Measurements from ENCODE around the gene RAB44. TPM values are rescaled to one million over a fixed set of nuclear protein-coding genes. Genes with fewer than 3 reads are reported as not detected.

The RAB44 gene
- total RNA-seq, 1 donor from 2014 or later = 0.06 TPM

- DNase-seq (ENCODE audit: extremely low read depth, low read depth, low spot score) = no peak
Observed at GRCh38 chr6:36668591-36668990, 29.0 kb upstream of the RAB44 start.

DNA sequence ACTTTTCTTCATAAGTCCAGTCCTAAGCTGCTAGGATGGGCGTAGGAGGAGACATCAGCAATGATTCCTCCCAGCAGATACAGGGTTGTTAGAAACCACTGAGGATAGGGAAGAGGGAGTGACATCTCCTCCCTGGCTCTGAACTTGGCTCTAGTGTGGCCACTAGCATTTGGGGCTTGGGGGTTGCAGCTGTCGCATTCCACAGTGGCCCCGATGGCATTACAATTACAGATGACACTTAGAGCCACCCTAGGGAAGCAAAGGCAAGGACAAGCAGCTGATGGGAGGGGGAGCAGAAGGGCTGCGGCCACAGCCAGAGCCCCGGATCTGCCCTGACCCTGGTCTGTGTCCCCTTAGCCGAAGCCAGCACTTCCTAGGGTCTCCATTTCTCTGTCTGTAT, 28.6 kb upstream of the RAB44 start:
- DNase-seq (ENCODE audit: extremely low read depth, low read depth, low spot score) = no peak

DNA sequence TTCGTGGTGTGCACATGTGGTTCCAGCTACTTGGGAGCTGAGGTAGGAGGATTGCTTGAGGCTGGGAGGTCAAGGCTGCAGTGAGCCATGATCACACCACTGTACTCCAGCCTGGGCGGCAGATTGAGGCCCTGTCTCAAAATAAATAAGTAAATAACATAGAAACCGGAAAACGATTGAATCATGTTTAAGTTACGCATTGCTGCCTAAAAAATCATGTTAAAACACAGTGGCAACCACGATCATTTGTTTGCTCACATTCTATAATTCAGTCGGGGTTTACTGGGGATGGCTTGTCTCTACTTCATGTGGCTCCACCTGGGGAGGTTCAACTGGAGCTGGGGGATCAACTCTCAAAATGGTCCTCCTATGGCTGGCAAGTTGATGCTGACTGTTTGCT, 27.4 kb upstream of the RAB44 start:
- DNase-seq (ENCODE audit: extremely low read depth, low read depth, low spot score) = no peak

- DNase-seq (ENCODE audit: extremely low read depth, low read depth, low spot score) = no peak
Observed at GRCh38 chr6:36671687-36672375, 25.8 kb upstream of the RAB44 start.

DNA sequence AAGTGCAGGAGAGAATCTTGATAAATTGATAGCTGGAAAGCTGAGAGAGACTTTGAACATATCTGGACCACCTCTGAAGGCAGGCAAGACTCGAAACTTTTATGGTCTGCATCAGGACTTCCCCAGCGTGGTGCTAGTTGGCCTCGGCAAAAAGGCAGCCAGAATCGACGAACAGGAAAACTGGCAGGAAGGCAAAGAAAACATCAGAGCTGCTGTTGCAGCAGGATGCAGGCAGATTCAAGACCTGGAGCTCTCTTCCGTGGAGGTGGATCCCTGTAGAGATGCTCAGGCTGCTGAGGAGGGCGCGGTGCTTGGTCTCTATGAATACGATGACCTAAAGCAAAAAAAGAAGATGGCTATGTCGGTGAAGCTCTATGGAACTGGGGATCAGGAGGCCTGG, 23.7 kb upstream of the RAB44 start:
- DNase-seq (ENCODE audit: extremely low read depth, low read depth, low spot score) = no peak

GRCh38 chr6:36674942-36675341, 22.7 kb upstream of the RAB44 start:
- DNase-seq (ENCODE audit: extremely low read depth, low read depth, low spot score) = no peak

DNA sequence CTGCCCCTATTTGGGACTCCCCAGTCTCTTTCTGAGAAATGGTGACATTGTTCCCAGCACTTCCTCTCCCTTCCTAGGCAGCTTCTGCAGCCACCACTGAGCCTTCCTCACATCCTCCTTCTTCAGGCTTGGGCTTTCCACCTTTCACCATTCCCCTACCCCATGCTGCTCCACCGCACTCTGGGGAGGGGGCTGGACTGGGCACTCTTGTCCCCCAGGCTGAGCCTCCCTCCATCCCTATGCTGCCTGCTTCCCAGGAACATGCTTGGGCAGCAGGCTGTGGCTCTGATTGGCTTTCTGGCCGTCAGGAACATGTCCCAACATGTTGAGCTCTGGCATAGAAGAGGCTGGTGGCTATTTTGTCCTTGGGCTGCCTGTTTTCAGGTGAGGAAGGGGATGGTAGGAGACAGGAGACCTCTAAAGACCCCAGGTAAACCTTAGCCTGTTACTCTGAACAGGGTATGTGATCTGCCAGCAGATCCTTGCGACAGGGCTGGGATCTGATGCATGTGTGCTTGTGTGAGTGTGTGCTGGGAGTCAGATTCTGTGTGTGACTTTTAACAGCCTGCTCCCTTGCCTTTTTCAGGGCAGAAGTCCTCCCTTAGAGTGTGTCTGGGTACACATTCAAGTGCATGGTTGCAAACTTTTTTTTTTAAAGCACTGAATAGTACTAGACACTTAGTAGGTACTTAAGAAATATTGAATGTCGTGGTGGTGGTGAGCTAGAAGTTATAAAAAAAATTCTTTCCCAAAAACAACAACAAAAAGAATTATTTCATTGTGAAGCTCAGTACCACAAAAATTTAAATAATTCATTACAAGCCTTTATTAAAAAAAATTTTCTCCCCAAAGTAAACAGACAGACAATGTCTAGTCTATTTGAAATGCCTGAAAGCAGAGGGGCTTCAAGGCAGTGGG, 21.2 kb upstream of the RAB44 start:
- no peak for DNase-seq (ENCODE audit: extremely low read depth, low read depth, low spot score)

DNA sequence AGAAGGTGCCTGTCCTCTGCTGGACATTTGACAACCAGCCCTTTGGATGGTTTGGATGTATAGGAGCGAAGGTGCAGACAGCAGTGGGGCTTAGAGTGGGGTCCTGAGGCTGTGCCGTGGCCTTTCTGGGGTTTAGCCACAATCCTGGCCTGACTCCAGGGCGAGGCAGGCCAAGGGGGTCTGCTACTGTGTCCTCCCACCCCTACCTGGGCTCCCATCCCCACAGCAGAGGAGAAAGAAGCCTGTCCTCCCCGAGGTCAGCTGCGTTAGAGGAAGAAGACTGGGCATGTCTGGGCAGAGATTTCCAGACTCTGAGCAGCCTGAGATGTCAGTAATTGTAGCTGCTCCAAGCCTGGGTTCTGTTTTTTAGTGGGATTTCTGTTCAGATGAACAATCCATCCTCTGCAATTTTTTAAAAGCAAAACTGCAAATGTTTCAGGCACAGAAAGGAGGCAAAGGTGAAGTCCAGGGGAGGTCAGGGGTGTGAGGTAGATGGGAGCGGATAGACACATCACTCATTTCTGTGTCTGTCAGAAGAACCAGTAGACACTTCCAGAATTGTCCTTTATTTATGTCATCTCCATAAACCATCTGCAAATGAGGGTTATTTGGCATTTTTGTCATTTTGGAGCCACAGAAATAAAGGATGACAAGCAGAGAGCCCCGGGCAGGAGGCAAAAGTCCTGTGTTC, 20.4 kb upstream of the RAB44 start:
- no peak for DNase-seq (ENCODE audit: extremely low read depth, low read depth, low spot score)

GRCh38 chr6:36677753-36678487, 19.7 kb upstream of the RAB44 start:
- DNase-seq (ENCODE audit: extremely low read depth, low read depth, low spot score) = no peak

- DNase-seq (ENCODE audit: extremely low read depth, low read depth, low spot score) = no peak
Observed at GRCh38 chr6:36678488-36679042, 19.1 kb upstream of the RAB44 start, which contains the start of gene CDKN1A. Gene CDKN1A (plus strand): TSS chr6:36678714. CDS start chr6:36684102, 5,388 bp downstream.

DNA sequence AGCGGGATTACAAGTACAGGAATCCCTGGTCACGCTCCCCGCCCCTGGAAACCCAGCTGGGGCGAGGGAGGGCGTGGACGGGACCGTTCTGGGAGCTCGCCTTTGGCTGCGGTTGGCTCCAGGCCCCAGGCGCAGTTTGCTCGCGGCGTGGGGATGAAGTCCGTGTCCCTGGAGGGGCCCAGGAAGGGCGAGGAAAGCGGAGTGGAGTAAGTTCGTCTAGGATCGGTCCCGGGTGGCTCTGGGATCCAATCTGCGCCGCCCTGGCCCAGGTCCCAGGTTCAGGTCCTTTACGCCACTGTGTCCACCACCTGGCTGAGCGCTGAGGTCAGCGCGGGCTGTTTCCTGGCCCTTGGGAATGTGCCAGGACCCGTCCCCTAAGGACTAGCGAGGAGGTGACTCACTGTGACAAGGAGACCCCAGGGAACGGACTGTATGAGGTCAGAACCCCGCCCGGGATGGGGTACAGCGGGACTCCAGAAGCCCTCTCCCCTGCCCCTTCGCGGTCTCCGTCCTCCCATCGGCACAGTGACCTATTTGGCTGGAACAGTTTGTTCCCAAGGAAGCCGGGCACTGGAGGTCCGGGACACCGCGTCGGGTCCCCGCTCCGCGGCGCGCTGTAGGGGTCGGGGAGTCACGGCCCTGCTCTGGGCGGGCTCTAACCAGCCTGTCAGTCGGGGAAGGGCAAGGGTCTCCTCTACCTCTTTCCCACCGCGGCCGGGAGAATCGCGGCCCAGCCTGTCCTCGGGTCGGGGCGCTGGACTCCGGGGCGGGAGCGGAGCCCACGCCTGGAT, 18.4 kb upstream of the RAB44 start:
- no peak for DNase-seq (ENCODE audit: extremely low read depth, low read depth, low spot score)

GRCh38 chr6:36682328-36683144, 15.1 kb upstream of the RAB44 start:
- DNase-seq (ENCODE audit: extremely low read depth, low read depth, low spot score) = no peak

GRCh38 chr6:36683145-36683655, 14.4 kb upstream of the RAB44 start:
- no peak for DNase-seq (ENCODE audit: extremely low read depth, low read depth, low spot score)

DNA sequence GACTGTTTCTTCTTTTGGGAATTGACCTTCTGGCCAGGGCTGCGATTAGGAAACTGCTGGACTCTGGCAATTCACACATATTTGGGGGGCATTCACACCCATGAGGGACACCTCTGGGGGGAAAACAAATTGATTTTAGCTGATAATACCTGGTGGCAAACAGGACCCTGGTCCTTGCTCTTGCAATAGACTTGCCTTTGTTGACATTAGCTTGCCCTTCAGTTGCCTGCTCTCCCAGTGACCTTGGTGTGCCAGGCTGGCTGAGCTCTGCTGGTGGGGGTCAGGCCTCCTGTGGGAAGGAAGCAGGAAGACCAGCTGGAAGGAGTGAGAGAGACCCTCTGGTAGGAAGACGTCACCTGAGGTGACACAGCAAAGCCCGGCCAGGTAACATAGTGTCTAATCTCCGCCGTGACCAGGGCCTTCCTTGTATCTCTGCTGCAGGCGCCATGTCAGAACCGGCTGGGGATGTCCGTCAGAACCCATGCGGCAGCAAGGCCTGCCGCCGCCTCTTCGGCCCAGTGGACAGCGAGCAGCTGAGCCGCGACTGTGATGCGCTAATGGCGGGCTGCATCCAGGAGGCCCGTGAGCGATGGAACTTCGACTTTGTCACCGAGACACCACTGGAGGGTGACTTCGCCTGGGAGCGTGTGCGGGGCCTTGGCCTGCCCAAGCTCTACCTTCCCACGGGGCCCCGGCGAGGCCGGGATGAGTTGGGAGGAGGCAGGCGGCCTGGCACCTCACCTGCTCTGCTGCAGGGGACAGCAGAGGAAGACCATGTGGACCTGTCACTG, 13.8 kb upstream of the RAB44 start:
- no peak for DNase-seq (ENCODE audit: extremely low read depth, low read depth, low spot score)

DNA sequence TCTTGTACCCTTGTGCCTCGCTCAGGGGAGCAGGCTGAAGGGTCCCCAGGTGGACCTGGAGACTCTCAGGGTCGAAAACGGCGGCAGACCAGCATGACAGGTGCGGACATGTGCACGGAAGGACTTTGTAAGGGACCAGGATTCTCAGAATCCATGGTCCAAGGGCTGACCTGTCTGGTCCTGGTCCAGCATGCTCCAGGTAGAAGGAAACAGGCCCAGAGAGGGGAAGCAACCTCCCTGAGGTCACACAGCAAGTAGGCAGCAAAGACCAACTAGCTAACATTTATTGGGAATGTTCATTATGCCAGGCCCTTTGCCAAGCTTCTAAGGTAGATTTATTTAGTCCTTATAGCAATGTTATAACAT, 13.2 kb upstream of the RAB44 start:
- DNase-seq (ENCODE audit: extremely low read depth, low read depth, low spot score) = no peak

DNA sequence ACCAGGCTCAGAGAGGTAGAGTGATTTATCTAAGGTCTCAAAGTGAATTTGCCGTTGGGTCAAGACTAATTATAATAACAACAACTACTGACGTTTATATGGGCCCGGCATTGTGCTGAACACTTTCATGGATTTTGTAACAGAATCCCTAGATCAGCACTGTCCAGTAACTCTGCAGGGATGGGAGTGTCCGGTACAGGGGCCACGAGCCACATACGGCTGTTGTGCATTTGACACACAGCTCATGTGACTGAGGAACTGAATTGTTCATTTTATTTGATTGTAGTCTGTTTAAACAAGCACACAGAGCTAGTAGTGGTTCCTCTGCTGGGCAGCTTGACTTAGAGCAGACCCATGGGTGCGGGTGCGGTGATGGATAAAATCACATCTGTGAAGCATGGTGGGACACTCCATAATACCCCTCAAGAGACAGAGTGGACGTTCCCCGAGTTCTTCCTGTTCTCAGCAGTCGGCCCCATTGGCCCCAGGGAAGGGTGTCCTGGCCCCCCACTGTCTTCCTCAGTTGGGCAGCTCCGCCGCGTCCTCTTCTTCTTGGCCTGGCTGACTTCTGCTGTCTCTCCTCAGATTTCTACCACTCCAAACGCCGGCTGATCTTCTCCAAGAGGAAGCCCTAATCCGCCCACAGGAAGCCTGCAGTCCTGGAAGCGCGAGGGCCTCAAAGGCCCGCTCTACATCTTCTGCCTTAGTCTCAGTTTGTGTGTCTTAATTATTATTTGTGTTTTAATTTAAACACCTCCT, 12.3 kb upstream of the RAB44 start:
- no peak for DNase-seq (ENCODE audit: extremely low read depth, low read depth, low spot score)
